ENCODE measurements around the gene CLC. TPM values are rescaled to one million over a fixed set of nuclear protein-coding genes. Genes with fewer than 3 reads are reported as not detected.

Gene CLC
- total RNA-seq, 1 donor from 2014 or later: not detected

DNA sequence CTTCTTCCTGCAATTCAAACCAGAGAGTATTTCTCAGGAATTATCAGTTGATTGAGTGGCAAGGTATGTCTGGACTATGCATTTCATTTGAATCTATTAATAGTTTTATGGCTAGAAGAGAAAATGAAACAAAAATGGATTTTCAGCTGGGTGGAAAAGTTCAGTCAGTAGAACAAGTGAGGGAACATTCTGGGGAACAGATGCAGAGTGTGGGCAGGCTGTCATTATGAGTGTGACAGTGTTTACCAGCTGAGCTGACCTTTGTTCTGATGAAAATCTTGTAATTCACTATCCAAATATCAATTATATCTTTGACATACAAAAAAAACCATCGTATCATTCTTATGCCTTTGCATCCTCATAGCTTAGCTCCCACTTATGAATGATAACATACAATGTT, 2.6 kb upstream of the CLC start:
- Mint-ChIP-seq H3K4me1 (ENCODE audit: low read depth) (no peaks in the 10 kb centered on the region), H3K4me3 (ENCODE audit: unreplicated experiment) (no peak overlapping the region), H3K36me3 (ENCODE audit: low read depth) (no peaks in the 10 kb centered on the region), H3K27me3 (ENCODE audit: low read depth) (peaks cover 20% of the 10 kb centered on the region), H3K9me3 (ENCODE audit: low read depth) (no peaks in the 10 kb centered on the region), H3K27ac (ENCODE audit: unreplicated experiment) (no peak overlapping the region)
- no peak for DNase-seq (ENCODE audit: low spot score)
- TF ChIP-seq CTCF (IDR thresholded peaks at IDR 0.05): no peak

GRCh38 chr19:39738814-39739213, 985 bp upstream of the CLC start:
- TF ChIP-seq CTCF (IDR thresholded peaks at IDR 0.05): no peak
- H3K36me3 Mint-ChIP-seq (ENCODE audit: low read depth): no peaks in the 10 kb centered on the region
- no peaks in the 10 kb centered on the region for H3K4me1 Mint-ChIP-seq (ENCODE audit: low read depth)
- H3K9me3 Mint-ChIP-seq (ENCODE audit: low read depth): no peaks in the 10 kb centered on the region
- peaks cover 21% of the 10 kb centered on the region for H3K27me3 Mint-ChIP-seq (ENCODE audit: low read depth)
- H3K4me3 Mint-ChIP-seq (ENCODE audit: unreplicated experiment): no peak overlapping the region
- no peak overlapping the region for H3K27ac Mint-ChIP-seq (ENCODE audit: unreplicated experiment)
- no peak for DNase-seq (ENCODE audit: low spot score)

GRCh38 chr19:39737351-39737750, 478 bp downstream of the CLC start:
- Mint-ChIP-seq H3K27me3 (ENCODE audit: low read depth) (peaks cover 19% of the 10 kb centered on the region), H3K9me3 (ENCODE audit: low read depth) (peaks cover 7% of the 10 kb centered on the region), H3K4me1 (ENCODE audit: low read depth) (no peaks in the 10 kb centered on the region), H3K4me3 (ENCODE audit: unreplicated experiment) (no peak overlapping the region), H3K27ac (ENCODE audit: unreplicated experiment) (no peak overlapping the region), H3K36me3 (ENCODE audit: low read depth) (no peaks in the 10 kb centered on the region)
- no peak for TF ChIP-seq CTCF (IDR thresholded peaks at IDR 0.05)
- no peak for DNase-seq (ENCODE audit: low spot score)

- DNase-seq (ENCODE audit: low spot score): no peak
- H3K4me3 Mint-ChIP-seq (ENCODE audit: unreplicated experiment): no peak overlapping the region
- no peaks in the 10 kb centered on the region for H3K4me1 Mint-ChIP-seq (ENCODE audit: low read depth)
- no peak for TF ChIP-seq CTCF (IDR thresholded peaks at IDR 0.05)
- no peak overlapping the region for H3K27ac Mint-ChIP-seq (ENCODE audit: unreplicated experiment)
- H3K27me3 Mint-ChIP-seq (ENCODE audit: low read depth): peaks cover 19% of the 10 kb centered on the region
- peaks cover 7% of the 10 kb centered on the region for H3K9me3 Mint-ChIP-seq (ENCODE audit: low read depth)
- no peaks in the 10 kb centered on the region for H3K36me3 Mint-ChIP-seq (ENCODE audit: low read depth)
Observed at GRCh38 chr19:39736088-39736487, 1.7 kb downstream of the CLC start.

DNA sequence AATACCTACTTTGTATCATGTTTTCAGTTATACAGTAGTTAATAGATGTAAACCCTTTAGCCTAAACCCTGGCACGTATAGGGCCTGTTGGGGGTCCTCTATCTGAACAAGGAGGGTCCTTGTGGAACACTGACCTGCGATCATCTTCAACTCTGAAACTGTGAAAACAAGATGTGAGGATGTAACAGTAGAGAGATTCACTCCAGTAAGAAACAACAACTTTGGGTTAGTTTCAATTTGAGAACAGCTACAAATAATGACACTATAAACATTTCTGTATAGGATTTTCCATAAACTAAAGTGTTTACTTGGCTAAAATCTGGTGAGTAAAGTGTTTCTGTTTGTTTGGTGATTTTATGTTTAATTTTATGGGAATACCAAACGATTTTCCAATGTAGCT, 2.1 kb downstream of the CLC start:
- peaks cover 19% of the 10 kb centered on the region for H3K27me3 Mint-ChIP-seq (ENCODE audit: low read depth)
- TF ChIP-seq CTCF (IDR thresholded peaks at IDR 0.05): no peak
- no peak overlapping the region for H3K27ac Mint-ChIP-seq (ENCODE audit: unreplicated experiment)
- H3K4me3 Mint-ChIP-seq (ENCODE audit: unreplicated experiment): no peak overlapping the region
- H3K36me3 Mint-ChIP-seq (ENCODE audit: low read depth): no peaks in the 10 kb centered on the region
- no peak for DNase-seq (ENCODE audit: low spot score)
- H3K9me3 Mint-ChIP-seq (ENCODE audit: low read depth): peaks cover 7% of the 10 kb centered on the region
- H3K4me1 Mint-ChIP-seq (ENCODE audit: low read depth): no peaks in the 10 kb centered on the region

All from chondrocyte (in vitro differentiated cells).